Ovary (tissue), 3 donors: ENCODE results near the gene BRMS1.

Experiments used
- CTCF ChIP-seq, 3 donors: fragments of 450-650 bp in 2 of 3; fragments of 200-600 bp in 1 of 3; IDR thresholded peaks; one replicate each; pipeline versions ENCODE4 v1.5.1 to v1.8.0; 2016 to 2022; ENCODE audit warnings: antibody characterized with exemption in 3 of 3, mild to moderate bottlenecking in 1 of 3
- EP300 ChIP-seq: sonication (generic); formaldehyde crosslinking; IDR thresholded peaks from one replicate; pipeline ENCODE4 v1.6.1; 2017; ENCODE audit warnings: antibody characterized with exemption
- POLR2A ChIP-seq: fragments of 450-650 bp; IDR thresholded peaks from one replicate; pipeline ENCODE4 v1.6.1; 2017; ENCODE audit warnings: antibody characterized with exemption, mild to moderate bottlenecking, moderate library complexity
- donor health status: DM: no; HTN: no; CAD: no.

DNA sequence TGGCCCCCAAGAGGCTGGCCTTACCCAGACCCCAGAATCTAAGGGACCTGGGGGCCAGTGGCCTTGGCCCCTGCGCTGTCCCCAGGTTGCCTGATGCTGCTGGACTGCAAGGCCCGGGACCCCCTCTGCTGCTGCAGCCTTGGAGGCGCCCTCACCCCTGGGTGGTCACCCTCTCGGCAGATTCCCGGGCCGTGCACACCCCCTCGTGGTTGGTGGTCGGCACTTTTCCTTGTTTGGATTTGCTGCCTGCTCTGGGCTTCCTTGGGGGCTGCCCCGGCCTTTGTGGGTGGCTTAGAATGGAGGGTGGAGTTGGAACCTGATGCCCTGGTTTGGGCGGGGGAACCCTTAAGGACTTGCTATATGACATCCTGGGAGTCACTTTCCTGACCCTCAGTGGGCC is 14.0 kb downstream of the BRMS1 start:
- TF ChIP-seq POLR2A (no peak), CTCF (IDR thresholded peaks at IDR 0.05) (no peak), EP300 (no peak)
